ENCODE measurements around the gene ADARB1.

- no peak for TF ChIP-seq PATZ1 (CRISPR knock-in tag; IDR thresholded peaks at IDR 0.05; ENCODE audit: borderline replicate concordance)
- TF ChIP-seq ZFP30 (CRISPR knock-in tag; IDR thresholded peaks at IDR 0.05), result no peak
- no peak for TF ChIP-seq RARB (CRISPR knock-in tag; IDR thresholded peaks at IDR 0.05)
- TF ChIP-seq ESRRG (CRISPR knock-in tag; IDR thresholded peaks at IDR 0.05), result no peak
- TF ChIP-seq, protein P1, sequence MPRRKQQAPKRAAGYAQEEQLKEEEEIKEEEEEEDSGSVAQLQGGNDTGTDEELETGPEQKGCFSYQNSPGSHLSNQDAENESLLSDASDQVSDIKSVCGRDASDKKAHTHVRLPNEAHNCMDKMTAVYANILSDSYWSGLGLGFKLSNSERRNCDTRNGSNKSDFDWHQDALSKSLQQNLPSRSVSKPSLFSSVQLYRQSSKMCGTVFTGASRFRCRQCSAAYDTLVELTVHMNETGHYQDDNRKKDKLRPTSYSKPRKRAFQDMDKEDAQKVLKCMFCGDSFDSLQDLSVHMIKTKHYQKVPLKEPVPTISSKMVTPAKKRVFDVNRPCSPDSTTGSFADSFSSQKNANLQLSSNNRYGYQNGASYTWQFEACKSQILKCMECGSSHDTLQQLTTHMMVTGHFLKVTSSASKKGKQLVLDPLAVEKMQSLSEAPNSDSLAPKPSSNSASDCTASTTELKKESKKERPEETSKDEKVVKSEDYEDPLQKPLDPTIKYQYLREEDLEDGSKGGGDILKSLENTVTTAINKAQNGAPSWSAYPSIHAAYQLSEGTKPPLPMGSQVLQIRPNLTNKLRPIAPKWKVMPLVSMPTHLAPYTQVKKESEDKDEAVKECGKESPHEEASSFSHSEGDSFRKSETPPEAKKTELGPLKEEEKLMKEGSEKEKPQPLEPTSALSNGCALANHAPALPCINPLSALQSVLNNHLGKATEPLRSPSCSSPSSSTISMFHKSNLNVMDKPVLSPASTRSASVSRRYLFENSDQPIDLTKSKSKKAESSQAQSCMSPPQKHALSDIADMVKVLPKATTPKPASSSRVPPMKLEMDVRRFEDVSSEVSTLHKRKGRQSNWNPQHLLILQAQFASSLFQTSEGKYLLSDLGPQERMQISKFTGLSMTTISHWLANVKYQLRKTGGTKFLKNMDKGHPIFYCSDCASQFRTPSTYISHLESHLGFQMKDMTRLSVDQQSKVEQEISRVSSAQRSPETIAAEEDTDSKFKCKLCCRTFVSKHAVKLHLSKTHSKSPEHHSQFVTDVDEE (CRISPR knock-in tag; IDR thresholded peaks at IDR 0.05), result no peak
- TF ChIP-seq ZNF8 (CRISPR knock-in tag; IDR thresholded peaks at IDR 0.05), result no peak
- TF ChIP-seq OSR1 (CRISPR knock-in tag; IDR thresholded peaks at IDR 0.05), result no peak
- no peak for TF ChIP-seq CREB5 (CRISPR knock-in tag; IDR thresholded peaks at IDR 0.05; ENCODE audit: low read depth)
- TF ChIP-seq ARNTL (CRISPR knock-in tag; IDR thresholded peaks at IDR 0.05; ENCODE audit: borderline replicate concordance, low read depth), result no peak
- no peak for TF ChIP-seq ZFP3 (CRISPR knock-in tag; IDR thresholded peaks at IDR 0.05)
- TF ChIP-seq PPARA (CRISPR knock-in tag; IDR thresholded peaks at IDR 0.05; ENCODE audit: borderline replicate concordance), result no peak
Observed at GRCh38 chr21:45251635-45252447, 177.5 kb downstream of the ADARB1 start.
